Neuron (in vitro differentiated cells): ENCODE results near the gene CTU2.

Experiments used
- H2AFZ ChIP-seq: one replicate; pipeline ENCODE4 v1.6.1; 2013; ENCODE audit warnings: low read depth, mild to moderate bottlenecking, inconsistent platforms, low read length, moderate library complexity
- H3K27me3 ChIP-seq: one replicate; pipeline ENCODE4 v1.6.1; 2013; ENCODE audit warnings: low read length; ENCODE audit not compliant: insufficient read depth
- H3K36me3 ChIP-seq: one replicate; pipeline ENCODE4 v1.6.1; 2013; ENCODE audit warnings: low read length; ENCODE audit not compliant: insufficient read depth
- H3K4me1 ChIP-seq: one replicate; pipeline ENCODE4 v1.6.1; 2013; ENCODE audit warnings: low read length; ENCODE audit not compliant: insufficient read depth
- H3K4me3 ChIP-seq: 2 replicates; pipeline ENCODE4 v1.5.1; 2013; ENCODE audit warnings: mild to moderate bottlenecking, low read length, moderate library complexity
- H3K9me3 ChIP-seq: one replicate; pipeline ENCODE4 v1.6.1; 2013; ENCODE audit warnings: low read length

The CTU2 gene

DNA sequence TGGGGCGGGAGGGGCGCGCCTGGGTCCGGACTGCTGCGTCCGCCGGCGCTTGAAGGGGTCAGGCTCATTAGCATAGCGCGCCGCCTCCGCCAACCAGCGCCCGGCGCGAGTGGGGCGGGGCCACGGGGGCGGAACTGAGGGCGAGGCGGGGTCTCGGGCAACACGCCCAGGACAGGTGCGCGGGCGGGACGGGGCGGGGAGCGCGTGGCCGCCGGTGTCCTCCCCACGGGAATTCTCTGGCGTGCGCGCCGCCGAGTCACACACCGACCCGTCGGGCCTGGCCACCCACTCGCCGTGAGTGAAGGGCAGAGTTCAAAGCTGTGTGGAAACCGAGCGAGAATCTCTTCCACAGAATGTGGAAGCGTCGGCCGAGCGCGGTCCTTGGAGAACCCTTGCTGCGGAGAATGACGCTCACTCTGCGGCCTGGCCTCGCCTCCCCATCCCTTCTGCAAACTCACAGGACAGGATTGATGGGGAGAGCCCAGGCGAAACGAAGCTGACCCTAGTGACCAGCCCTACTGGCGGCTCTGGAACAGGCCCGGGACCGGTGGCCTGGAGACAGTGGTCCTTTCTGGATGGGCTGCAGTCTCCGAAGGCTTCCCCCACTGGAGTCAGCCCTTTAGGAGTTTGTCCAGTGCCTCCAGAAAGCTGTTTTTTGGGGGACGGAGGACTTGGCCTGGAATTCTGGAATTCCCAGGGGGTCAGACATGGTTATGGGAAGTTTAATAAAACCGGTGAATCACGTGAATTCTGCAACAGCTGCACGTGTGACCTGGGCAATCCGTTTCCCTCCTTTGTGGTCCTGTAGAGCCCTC is 19.7 kb upstream of the CTU2 start, which contains the start of gene SNAI3:
Gene SNAI3 (minus strand): TSS at position 69 of the 815 bp plus-strand sequence. CDS start 101 bp downstream, outside the sequence.
- Histone ChIP-seq H3K4me3 (peak within 1 kb of the TSS; percentile 31), H3K4me1 (peaks cover 17% of the 10 kb centered on the region), H3K27me3 (peaks cover 56% of the 10 kb centered on the region), H3K9me3 (no peaks in the 10 kb centered on the region), H2AFZ (no peak within 1 kb of the TSS), H3K36me3 (no peaks in the 10 kb centered on the region)

DNA sequence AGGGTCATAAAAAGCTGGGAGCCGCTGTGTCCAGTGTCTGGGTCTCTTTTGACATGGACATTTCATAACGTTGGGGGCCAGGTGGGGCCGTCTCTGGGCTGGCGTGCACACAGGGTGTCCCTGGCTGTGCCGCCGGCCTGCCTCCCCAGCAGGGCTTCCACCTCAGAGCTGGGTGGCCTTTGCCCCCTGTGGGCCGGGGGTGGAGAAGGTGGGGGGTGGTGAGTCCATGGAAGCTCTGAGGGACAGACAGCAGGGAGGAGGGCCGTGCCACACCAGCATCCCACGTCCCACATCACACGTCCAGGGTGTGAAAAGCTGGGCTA is 19.1 kb upstream of the CTU2 start:
- Histone ChIP-seq H3K4me1 (peaks cover 14% of the 10 kb centered on the region), H3K4me3 (no peak overlapping the region), H3K9me3 (no peaks in the 10 kb centered on the region), H3K27me3 (peaks cover 57% of the 10 kb centered on the region), H3K36me3 (no peaks in the 10 kb centered on the region), H2AFZ (no peak overlapping the region)

DNA sequence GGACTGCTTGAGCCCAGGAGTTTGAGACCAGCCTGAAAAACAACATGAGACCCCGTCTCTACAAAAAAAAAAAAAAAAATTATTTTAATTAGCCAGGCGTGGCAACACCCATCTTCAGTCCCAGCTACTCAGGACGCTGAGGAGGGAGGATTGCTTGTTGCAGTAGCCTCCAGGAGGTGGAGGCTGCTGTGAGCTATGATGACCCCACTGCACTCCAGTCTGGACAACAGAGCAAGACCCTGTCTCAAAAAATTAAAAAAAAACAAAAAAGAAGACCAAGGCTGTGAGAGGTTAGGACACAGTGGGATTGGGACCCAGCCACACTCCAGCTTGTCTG is 18.7 kb upstream of the CTU2 start:
- H2AFZ ChIP-seq = no peak overlapping the region
- H3K9me3 ChIP-seq = no peaks in the 10 kb centered on the region
- peaks cover 57% of the 10 kb centered on the region for H3K27me3 ChIP-seq
- no peak overlapping the region for H3K4me3 ChIP-seq
- H3K36me3 ChIP-seq = no peaks in the 10 kb centered on the region
- peaks cover 14% of the 10 kb centered on the region for H3K4me1 ChIP-seq

DNA sequence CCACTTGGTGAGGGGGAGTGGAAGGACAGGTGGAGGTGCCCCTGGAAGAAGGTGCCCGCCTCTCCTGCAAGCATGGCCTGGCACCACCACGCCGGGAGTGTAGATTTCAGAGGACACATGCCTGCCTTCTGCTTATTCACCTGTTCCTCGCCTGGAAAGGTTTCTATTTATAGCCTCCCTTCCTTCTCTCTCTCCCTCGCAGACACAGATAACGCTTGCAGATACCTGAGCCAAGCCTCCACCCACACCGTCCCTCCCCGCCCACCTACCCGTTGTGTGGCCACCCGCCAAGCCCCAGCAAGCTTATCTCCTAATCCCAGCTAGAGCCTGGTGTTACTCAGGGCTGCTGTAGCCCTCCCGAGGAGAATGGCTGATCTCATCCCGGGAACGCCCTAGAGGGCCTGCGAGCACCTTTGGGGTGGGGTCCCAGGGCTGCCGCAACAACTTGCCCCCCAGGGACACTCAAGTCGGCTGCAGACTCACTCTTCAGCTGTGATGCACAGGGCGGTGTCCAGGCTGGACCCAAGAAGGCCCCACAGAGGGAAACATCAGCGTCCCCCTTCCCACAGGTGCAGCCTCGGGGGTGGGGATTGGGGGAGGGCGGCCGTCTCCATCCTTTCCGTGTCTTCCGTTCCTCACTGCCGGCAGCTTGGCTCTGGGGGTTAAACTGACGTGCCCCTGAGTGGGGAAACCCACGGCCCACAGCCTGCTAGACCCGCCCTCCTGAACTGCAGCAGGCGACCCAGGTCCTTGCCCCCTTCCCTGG is 18.1 kb upstream of the CTU2 start:
- Histone ChIP-seq H2AFZ (no peak overlapping the region), H3K4me3 (no peak overlapping the region), H3K36me3 (no peaks in the 10 kb centered on the region), H3K27me3 (peaks cover 57% of the 10 kb centered on the region), H3K4me1 (peaks cover 14% of the 10 kb centered on the region), H3K9me3 (no peaks in the 10 kb centered on the region)

DNA sequence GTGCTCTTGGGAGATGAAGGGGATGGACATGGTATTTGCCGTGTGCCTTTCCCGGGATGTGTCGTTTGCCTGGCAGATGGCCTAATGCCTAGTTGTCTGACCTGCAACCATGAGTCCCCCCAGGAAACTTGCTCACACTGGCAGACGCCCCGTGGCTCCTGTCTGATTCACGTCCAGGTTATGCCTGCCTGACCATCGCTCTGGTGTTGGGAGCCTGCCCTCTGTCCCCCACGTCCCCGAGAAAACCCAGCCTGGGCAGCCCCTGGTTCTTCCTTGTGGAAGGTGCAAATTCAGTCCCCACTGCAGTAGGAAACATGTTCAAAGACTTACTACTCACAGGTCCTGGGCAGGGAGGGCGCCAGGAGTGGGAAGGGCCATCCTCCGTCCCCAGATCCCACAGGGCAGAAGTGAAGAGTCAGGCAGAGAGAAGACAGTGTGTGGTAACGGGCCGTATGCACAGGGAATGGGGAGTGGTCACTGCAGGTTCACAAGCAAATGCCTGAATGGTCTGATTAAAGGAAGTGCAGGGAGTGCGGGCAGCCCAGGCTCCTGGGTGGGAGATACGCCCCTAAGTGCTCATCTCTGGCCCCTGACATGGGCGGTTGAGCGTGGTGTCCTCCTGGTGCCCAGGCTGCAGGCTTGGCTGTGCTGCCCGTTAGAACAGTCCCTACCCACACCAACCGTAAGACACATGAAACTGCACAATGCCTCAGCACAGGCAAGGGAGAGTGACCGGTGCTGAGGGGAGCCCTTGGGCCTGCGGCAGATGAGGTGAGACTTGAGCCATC is 15.8 kb upstream of the CTU2 start:
- Histone ChIP-seq H3K27me3 (peaks cover 38% of the 10 kb centered on the region), H3K9me3 (no peaks in the 10 kb centered on the region), H3K4me1 (peaks cover 14% of the 10 kb centered on the region), H2AFZ (no peak overlapping the region), H3K36me3 (no peaks in the 10 kb centered on the region), H3K4me3 (no peak overlapping the region)

DNA sequence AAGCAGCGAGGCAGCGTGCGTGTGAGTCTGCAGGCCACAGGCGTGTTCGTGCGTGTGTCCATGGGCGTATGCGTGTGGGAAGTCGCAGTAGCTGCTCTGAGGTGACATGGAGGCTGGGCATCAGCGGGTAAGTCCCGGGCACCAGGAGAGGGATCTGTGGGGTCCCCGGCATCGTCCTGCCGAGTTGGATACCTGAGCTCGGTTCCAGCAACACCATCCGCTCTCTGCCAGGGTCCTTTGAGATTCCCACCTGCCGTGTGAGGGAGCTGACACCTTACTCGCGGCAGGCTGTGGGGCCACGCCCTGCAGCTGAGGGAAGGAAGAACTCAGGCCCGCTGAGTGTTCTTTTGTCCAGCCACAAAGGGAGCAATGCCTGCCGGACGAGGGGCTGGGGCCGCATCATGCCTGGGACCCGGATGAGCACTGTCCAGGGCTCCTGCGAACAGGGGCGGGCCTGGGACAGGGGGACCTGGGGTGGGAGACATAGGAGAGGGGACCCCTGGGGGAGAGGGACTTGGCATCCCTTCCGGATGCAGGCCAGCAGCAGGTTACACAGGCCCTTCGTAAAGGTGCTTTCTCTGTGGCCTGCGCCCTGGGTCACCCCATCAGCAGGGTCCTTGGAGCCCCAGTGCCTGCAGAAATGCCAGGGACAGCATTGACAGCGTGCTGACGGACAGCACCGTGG is 15.0 kb upstream of the CTU2 start:
- H3K36me3 ChIP-seq = no peaks in the 10 kb centered on the region
- no peak overlapping the region for H2AFZ ChIP-seq
- no peaks in the 10 kb centered on the region for H3K9me3 ChIP-seq
- peaks cover 8% of the 10 kb centered on the region for H3K4me1 ChIP-seq
- H3K4me3 ChIP-seq = no peak overlapping the region
- peaks cover 38% of the 10 kb centered on the region for H3K27me3 ChIP-seq

DNA sequence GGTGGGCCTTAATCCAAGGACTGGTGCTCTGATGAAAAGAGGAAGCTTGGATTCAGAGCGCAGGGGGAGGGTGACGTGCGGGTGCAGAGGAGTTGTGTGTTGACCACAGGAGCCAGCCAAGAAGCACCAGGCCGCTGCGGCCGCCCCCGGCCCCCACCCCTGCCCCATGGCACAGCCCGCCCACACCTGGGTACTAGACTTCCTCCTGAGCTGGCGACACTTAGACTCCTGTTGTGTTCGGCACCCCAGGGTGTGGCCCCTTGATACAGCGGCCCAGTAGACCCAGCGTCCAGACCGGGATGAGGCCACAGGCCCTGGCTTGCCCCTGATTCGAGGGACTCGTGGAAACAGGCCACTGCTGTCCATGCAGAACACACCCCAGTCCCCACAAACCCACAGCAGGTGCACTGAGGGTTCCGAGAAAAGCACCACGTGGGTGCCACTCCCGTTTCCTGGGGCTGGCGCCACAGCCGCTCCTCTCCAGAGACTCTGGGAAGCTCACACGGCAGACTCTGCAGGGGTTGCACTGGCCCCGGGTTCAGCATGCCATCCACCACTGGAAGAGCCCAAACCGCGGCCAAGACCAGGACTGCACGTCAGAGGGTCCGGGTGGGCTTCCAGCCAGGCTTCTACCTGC is 14.3 kb upstream of the CTU2 start:
- no peak overlapping the region for H2AFZ ChIP-seq
- H3K36me3 ChIP-seq = no peaks in the 10 kb centered on the region
- H3K4me1 ChIP-seq = peaks cover 2% of the 10 kb centered on the region
- no peak overlapping the region for H3K4me3 ChIP-seq
- peaks cover 35% of the 10 kb centered on the region for H3K27me3 ChIP-seq
- H3K9me3 ChIP-seq = no peaks in the 10 kb centered on the region

DNA sequence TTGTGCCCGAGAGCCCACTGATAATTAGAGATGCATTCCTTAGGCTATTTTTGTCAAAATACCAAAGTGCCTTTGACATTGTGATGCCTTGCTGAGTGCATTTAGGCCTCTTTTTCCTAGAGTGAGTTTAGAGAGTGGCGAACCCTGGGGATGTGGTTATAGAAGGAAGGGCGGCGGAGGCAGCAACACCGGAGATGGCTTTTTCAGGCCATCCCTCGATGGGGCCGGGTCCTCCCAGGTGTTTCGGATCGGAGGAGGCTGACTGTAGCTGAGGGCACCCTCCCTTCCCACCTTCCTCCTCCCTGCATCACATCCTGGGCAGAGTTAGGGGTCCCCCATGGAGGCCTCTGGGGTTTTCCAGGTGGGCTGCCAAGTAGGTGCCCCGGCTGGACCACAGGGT is 13.4 kb upstream of the CTU2 start:
- Histone ChIP-seq H3K4me1 (no peaks in the 10 kb centered on the region), H3K27me3 (peaks cover 30% of the 10 kb centered on the region), H3K4me3 (no peak overlapping the region), H3K36me3 (peaks cover 6% of the 10 kb centered on the region), H2AFZ (no peak overlapping the region), H3K9me3 (no peaks in the 10 kb centered on the region)

DNA sequence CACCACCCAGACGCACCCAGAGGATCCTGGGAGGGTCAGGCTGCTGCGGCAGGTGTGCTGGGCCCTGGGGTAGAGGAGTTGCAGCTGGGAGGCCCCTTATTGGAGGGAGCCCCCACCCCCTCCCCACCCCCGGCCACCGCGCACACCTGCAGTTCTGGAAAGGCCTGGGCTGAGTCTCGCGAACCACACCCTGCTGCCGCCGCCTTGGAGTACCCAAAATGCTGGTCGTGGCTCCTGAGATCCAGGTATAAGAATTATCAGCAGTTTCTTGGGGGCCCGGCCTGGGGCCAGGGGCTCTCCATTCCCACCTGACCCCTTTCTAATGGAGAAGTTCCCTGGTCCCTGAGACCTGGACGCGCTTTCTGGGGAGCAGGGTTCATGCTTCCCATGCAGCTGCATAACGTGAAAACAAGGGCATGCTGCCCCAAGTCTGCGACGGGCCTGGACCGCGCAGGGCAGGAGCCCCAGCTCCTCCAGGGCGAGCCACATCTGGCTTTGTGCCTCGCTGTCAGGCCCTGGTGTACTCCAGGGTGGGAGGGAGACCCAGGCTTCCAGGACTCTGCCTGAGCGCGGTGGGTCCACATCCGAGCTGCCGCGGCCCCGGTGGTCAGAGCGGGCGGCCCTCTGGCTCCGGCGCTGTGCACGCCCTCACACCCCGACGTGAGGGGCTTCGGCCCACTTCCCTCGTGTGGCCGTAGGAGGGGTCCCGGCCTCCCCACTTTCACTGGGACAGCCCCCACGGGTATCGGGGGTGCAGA is 12.7 kb upstream of the CTU2 start:
- Histone ChIP-seq H3K9me3 (no peaks in the 10 kb centered on the region), H3K36me3 (peaks cover 13% of the 10 kb centered on the region), H3K4me1 (no peaks in the 10 kb centered on the region), H3K4me3 (no peak overlapping the region), H3K27me3 (peaks cover 23% of the 10 kb centered on the region), H2AFZ (no peak overlapping the region)

DNA sequence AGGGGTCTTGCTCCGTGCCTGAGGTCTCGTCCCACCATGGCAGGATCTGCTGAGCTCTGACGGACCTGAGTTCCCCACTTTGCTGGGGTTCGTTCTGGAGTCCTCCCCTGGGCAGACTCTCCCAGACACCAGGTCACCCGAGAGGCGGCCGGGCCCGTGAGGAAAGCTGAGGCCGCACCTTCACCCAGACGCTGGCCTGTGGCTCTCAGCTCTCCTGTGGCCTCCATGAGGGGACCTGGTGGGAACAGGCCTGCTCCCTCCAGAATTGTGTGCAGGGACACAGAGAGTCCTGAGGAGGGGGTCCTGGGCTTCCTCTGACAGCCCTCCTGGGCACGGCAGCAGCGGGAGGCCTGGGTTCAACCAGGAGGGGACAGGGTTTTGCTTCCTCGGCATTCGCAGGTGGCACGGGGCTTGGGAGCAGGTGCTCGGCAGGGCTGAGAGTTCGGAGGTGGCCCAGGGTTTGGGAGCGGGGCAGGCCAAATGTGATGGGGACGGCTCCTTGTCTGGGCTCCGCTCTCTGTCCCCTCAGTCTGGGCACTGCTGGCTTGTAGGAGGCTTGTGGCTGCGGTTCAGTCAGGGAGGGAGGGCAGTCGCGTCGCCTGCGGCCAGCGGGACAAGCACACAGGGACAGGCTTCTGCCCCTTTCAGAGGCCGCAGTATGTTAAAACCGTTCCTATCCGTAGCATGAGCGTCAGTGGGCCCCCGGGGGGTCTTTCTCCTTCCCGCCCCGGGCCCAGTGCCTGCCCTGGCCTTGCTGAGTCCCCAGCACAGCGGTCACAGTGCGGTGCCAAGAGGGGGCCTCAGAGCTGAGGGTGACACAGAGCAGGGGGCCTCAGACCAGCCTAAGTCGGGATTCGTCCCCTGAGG is 11.8 kb upstream of the CTU2 start:
- no peaks in the 10 kb centered on the region for H3K9me3 ChIP-seq
- peaks cover 16% of the 10 kb centered on the region for H3K36me3 ChIP-seq
- no peak overlapping the region for H2AFZ ChIP-seq
- H3K27me3 ChIP-seq = peaks cover 16% of the 10 kb centered on the region
- H3K4me1 ChIP-seq = no peaks in the 10 kb centered on the region
- no peak overlapping the region for H3K4me3 ChIP-seq

DNA sequence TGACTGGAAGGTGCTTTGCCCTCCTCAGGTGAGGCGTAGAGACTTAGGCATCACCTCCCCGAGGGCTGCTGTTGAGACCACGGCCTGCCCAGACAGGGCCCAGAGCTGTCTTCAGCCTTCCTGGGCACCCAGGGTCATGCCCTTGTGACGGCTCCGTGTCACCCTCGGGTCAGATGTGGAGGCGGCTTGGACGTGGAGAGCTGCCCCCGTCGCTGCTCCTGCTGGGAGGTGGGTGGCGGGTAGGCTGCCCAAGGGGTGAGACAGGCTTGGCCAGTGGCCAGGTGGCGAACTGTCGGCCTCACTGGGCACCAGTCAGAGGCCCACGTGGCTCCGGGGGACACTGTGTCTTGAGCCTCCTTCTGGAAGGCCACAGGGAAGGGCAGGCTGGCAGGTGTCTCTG is 11.1 kb upstream of the CTU2 start:
- Histone ChIP-seq H3K4me1 (no peaks in the 10 kb centered on the region), H3K9me3 (no peaks in the 10 kb centered on the region), H3K36me3 (peaks cover 16% of the 10 kb centered on the region), H3K27me3 (peaks cover 13% of the 10 kb centered on the region), H3K4me3 (no peak overlapping the region), H2AFZ (no peak overlapping the region)
